Astrocyte of the hippocampus (primary cell): ENCODE measurements around the gene NIF3L1.

Experiments
- DNase-seq: peaks from one replicate; pipeline ENCODE4 v3.0.0; 2011; ENCODE audit warnings: low read depth, low spot score

Gene NIF3L1, protein sequence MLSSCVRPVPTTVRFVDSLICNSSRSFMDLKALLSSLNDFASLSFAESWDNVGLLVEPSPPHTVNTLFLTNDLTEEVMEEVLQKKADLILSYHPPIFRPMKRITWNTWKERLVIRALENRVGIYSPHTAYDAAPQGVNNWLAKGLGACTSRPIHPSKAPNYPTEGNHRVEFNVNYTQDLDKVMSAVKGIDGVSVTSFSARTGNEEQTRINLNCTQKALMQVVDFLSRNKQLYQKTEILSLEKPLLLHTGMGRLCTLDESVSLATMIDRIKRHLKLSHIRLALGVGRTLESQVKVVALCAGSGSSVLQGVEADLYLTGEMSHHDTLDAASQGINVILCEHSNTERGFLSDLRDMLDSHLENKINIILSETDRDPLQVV

DNA sequence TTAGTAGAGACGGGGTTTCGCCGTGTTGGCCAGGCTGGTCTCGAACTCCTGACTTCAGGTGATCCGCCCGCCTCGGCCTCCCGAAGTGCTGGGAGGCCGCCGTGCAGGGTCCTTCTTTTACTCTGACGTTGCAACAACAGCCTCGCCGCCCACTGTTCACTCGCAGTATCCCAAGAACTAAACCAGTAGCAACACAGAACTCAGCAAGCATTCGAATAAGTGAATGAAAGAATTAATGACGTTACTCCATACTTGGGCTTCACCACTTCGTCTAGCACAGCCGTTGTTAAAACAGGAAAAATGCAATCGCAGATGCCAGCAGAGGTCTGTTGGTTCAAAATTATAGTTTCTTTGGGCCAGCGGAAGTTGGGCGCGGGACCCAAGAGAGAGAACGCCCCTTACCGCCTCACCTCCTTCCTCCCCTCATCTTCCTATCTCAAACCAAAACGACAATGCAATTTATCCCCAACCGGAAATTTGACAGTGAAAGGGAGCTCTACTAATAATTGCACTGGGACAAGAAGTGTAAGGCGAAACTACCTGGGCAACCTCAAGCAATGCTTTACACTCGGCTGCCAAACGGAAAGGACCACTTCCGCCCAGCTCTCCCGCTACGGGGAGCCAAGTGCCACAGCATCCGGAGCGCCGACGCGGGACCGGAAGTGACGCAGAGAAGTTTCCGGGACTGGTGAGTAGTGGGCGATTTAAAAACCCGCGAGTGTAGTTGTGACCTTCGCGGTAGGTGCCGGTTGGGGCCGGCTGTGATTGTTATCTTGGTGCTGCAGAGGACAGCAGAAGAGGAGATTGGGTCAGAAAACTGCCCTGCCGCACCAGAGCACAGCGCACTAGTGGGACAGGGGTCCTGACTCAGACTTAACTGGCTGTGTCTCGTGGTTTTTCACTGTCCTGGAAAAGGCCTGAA is at the start of gene NIF3L1, which contains the start of gene PPIL3:
Gene NIF3L1, plus strand, starts transcription at position 668 of the 922 bp plus-strand sequence. CDS start 2,573 bp downstream, outside the sequence.
Gene PPIL3, minus strand, starts transcription at position 374 of the 922 bp plus-strand sequence. CDS start 1,462 bp downstream, outside the sequence.
- DNase-seq, result peak; percentile 99

- DNase-seq, result no peak
These were observed 49.7 kb upstream of the NIF3L1 start for GRCh38 chr2:200839513-200839912.

GRCh38 chr2:200843993-200844948 is 44.9 kb upstream of the NIF3L1 start:
- no peak for DNase-seq

GRCh38 chr2:200845194-200845593 is 44.0 kb upstream of the NIF3L1 start:
- no peak for DNase-seq

GRCh38 chr2:200845669-200846325 is 43.4 kb upstream of the NIF3L1 start:
- no peak for DNase-seq

- DNase-seq, result no peak
These were observed 41.9 kb upstream of the NIF3L1 start for GRCh38 chr2:200847269-200847668.

DNA sequence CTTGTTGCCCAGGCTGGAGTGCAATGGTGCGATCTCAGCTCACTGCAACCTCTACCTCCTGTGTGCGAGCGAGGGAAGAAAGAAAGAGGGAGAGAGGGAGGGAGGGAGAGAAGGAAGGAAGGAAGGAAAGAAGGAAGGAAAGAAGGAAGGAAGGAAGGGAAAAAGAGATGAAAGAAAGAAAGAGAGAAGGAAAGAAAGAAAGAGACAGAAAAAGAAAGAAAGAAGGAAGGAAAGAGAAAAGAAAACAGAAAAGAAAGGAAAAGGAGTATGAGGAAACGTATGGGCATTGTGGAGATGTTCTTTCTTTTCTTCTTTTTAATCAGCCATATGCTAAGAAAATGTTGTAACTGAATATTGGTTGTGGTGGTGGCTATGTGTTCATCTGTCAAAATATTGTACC is 41.2 kb upstream of the NIF3L1 start:
- no peak for DNase-seq

DNA sequence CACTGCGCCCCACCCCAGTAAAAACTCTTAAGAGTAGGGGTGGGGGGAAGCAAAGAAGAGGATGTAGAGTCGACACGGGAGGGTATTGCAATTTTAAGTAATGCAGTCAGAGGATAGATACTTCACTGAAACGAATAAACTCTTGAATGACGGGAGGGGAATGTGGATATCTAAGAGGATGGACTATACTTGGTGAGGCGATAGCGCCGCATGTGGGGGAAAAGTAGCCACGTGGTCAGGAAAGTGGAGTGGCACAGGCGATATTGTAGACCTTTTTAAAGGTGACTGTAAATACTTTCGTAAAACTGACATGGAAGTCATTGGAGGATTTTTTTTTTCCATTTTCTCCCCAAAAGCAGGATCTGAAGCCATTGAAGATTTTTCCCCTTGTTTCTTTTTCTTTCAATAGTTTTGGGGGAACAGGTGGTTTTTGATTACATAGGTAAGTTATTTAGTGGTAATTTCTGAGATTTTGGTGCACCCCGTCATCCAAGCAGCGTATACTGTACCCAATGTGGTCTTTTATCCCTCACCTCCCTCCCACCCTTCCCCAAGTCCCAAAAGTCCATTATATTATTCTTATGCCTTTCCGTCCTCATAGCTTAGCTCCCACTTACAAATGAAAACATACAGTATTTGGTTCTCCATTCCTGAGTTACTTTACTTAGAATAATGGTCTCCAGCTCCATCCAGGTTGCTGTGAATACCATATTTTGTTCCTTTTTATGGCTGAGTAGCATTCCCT is 38.5 kb upstream of the NIF3L1 start:
- no peak for DNase-seq

DNA sequence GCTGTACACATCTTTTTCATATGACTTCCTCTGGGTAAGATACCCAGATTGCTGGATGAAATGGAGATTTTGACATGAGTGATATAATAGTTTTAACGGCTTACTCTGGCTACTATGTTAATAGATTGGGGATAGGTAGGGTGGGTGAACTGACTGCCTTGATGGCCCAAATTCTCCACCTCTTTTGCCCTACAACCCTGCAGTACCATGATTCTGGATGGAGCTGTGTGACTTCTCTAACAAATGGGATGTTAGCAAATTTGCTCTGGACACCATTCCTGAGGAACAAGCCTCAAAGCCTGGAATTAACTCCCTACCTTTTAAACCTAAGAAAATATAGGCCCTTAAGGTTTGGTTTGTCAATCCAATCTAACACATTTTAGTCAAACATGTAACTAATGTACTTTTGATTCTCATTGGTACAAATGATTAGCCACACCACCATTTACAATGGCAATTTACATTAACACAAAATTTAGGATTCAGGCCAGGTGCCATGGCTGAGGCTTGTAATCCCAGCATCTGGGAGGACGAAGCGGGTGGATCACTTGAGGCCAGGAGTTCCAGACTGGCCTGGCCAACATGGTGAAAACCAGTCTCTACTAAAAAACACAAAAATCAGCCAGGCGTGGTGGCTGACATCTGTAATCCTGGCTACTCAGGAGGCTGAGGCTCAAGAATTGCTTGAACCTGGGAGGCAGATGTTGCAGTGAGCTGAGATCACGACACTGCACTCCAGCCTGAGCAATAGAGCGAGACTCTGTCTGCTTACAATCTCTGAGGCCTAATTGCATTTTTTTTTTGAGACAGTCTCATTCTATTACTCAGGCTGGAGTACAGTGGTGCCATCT is 37.5 kb upstream of the NIF3L1 start:
- no peak for DNase-seq

GRCh38 chr2:200852605-200853004 is 36.6 kb upstream of the NIF3L1 start:
- DNase-seq, result no peak

DNA sequence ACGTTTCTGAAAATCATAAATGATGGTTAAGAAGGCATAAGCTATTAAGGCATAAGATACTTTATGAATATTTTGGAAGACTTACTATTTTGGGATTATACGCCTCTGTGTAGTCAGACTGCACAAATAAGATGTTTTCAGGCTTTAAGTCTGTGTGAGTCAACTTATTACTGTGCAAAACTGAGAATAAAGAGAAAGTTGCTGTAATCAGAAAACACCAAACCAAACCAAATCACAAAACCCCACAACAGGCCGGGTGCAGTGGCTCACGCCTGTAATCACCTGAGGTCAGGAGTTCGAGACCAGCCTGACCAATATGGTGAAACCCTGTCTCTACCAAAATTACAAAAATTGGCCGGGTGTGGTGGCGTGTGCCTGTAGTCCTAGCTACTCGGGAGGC is 32.4 kb upstream of the NIF3L1 start:
- DNase-seq, result no peak

DNA sequence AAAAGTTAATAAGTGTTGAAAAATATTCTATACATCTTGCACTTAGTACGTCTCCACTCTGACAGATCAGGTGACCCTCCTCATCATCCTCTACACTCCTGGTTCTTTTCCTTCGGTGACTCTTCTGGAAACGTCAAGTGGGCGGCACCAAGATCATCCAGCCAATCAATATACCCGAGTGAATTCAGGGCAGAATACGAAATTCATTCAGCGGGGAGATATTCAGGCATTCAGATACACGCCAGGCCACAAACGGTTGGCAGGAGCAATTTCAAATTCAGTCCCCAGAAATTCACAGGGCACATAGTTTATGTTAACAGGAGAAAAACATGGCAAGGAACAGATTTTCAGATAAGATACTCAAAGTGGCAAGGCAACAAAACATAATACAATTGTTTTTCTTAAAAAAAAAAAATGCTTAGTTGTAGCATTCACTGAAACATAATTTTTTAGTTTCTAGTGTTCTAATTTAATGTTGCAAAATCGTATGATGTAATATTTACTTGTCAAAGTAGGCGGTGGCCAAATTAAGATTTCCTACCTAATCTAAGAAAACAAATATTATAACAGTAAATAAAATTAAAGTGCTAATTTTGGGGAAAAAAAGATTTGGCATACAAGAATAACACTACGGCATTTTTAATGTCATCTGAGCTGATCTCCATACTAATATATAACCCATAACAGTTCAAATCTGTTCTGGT is 28.9 kb upstream of the NIF3L1 start:
- DNase-seq, result peak; percentile 32

- DNase-seq, result no peak
These were observed 27.5 kb upstream of the NIF3L1 start for GRCh38 chr2:200861617-200862155.

- DNase-seq, result peak; percentile 76
These were observed 26.6 kb upstream of the NIF3L1 start for GRCh38 chr2:200862532-200863000.

GRCh38 chr2:200863782-200864175 is 25.4 kb upstream of the NIF3L1 start:
- DNase-seq, result no peak

- peak; percentile 98 for DNase-seq
These were observed 24.8 kb upstream of the NIF3L1 start, which contains the start of gene CLK1 for GRCh38 chr2:200864176-200865034. Gene CLK1, minus strand, starts transcription at chr2:200864658. Its CDS starts 2,796 bp downstream, at chr2:200861862.

DNA sequence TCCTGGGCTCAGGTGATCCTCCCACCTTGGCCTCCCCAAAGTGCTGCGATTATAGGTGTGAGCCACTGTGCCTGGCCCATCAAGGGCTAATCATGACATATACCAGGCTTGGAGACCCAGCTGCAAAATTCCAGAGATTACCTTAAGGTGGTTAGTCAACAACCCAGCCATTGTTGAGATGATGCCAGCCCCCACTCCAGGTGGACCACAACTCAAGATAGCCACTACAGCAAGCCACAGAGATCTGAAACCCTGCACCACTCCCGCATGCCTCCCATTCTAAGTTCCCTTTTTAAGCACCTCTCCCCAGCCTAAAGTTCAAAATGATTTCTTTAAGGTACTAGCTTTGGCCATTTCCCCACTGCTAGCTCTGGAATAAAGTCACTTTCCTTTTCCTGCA is 20.2 kb upstream of the NIF3L1 start:
- no peak for DNase-seq
